ENCODE measurements around the gene BSDC1. TPM values are rescaled to one million over a fixed set of nuclear protein-coding genes. Genes with fewer than 3 reads are reported as not detected.

Gene BSDC1
- total and polyA plus RNA-seq, 3 experiments from 2014 or later = 35.1 to 50.0 (median 37.6) TPM

DNA sequence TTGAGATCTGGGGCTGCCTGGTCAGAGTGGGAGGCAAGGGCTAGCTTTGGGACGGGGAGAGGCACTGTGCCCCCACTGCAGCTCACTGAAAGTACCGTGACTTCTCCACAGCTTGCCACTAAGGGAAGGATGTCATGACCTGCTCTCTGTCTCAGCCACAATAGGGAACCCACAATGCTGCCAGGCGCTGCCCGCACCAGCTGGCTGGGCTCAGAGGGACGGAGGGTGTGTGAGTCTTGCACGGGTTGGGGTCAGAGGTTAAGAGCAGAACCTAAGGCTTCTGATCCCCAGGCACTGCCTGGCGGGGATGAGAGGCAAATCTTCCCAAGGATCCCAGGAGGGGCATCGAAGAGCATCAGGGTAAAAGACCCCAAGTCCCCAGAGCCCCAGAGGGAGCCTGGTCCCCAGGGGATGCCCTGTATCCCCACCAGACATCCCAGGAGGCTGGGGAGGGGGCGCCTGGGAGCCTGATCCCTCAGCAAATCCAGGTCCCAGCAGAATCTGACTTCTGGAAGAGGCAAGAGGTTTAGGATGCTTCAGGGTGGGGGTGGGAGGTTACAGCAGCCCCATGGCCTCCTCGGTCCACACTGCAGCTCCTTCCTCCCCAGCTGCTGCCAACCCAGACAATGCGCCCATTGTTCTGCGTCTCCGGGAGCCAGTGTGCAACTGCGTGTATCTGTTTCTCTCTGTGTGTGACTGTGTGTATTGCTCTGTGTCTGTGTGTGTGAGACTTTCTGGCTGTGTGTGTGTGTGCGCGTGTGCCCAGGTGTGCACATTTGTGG, 56.2 kb downstream of the BSDC1 start:
- Histone ChIP-seq H3K9me3 (ENCODE audit: low read length) (no peaks in the 10 kb centered on the region), H3K4me1 (ENCODE audit: insufficient read depth, low read length) (peaks cover 27% of the 10 kb centered on the region), H3K36me3 (ENCODE audit: insufficient read depth, low read length) (no peaks in the 10 kb centered on the region), H3K27me3 (ENCODE audit: insufficient read depth, low read length, poor library complexity, severe bottlenecking) (no peaks in the 10 kb centered on the region), H3K27ac (ENCODE audit: low read depth, low read length) (no peak overlapping the region), H3K4me3 (ENCODE audit: low read length) (no peak overlapping the region)
- Mint-ChIP-seq H3K27ac (peak overlapping the region in 7 of 8 donors; percentile 12 to 89 (median 84)), H3K27me3 (peaks cover 0 to 2% of the 10 kb centered on the region in 2 donors), H3K4me1 (peaks cover 34 to 50% (median 48%) of the 10 kb centered on the region in 3 donors), H3K4me3 (peak overlapping the region in 6 of 7 donors; percentile 30 to 73 (median 50)), H3K36me3 (peaks cover 0 to 9% (median 2%) of the 10 kb centered on the region in 3 donors), H3K9me3 (no peaks in the 10 kb centered on the region)
- ChIA-PET POLR2A (interaction anchor here (0.6 kb wide), 1 partner anchor 105 kb away, joined by 7 read pairs; no protein-coding TSS in a partner anchor), CTCF (interaction anchor here (1.1 to 3.3 kb wide), 4 partner anchors 14 to 122 kb away, joined by 3 to 28 read pairs (median 8); no protein-coding TSS in a partner anchor)
- DNase-seq = no peak

- Mint-ChIP-seq H3K4me3 (peak overlapping the region; percentile 59 to 83 (median 75)), H3K9me3 (no peaks in the 10 kb centered on the region), H3K36me3 (peaks cover 0 to 17% (median 2%) of the 10 kb centered on the region in 3 donors), H3K27me3 (peaks cover 0 to 2% of the 10 kb centered on the region in 2 donors), H3K4me1 (peaks cover 30 to 42% (median 42%) of the 10 kb centered on the region in 3 donors), H3K27ac (peak overlapping the region in 7 of 8 donors; percentile 17 to 89 (median 65))
- CTCF ChIA-PET = interaction anchor here (1.0 to 3.3 kb wide), 8 partner anchors 15 to 121 kb away, joined by 3 to 28 read pairs (median 7); no protein-coding TSS in a partner anchor
- Histone ChIP-seq H3K36me3 (ENCODE audit: insufficient read depth, low read length) (no peaks in the 10 kb centered on the region), H3K27me3 (ENCODE audit: insufficient read depth, low read length, poor library complexity, severe bottlenecking) (no peaks in the 10 kb centered on the region), H3K27ac (ENCODE audit: low read depth, low read length) (no peak overlapping the region), H3K4me3 (ENCODE audit: low read length) (no peak overlapping the region), H3K9me3 (ENCODE audit: low read length) (no peaks in the 10 kb centered on the region), H3K4me1 (ENCODE audit: insufficient read depth, low read length) (peaks cover 27% of the 10 kb centered on the region)
- POLR2A ChIA-PET = interaction anchor here (0.6 to 2.6 kb wide), 6 partner anchors 14 to 104 kb away, joined by 3 to 34 read pairs (median 6); no protein-coding TSS in a partner anchor
- DNase-seq = peak; percentile 36 to 74 (median 60)
These were observed 57.1 kb downstream of the BSDC1 start for GRCh38 chr1:32336963-32337675.

DNA sequence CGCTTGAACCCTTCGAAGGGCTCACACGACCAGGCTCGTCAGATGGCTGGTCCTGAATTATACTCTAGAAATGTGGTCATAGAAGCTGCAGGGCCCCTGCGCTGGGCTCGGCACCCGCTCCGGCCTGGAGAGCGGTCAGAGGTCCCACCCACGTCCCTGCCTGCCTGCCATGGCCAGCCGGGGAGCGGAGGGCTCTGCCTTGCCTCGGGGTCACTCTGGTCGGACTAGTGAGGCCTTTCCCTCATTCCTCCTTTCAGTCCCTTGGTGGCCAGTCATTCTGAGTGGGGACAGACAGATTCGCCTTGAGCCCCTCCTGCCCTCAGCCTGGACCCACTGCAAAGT, 57.7 kb downstream of the BSDC1 start:
- Histone ChIP-seq H3K9me3 (ENCODE audit: low read length) (no peaks in the 10 kb centered on the region), H3K4me1 (ENCODE audit: insufficient read depth, low read length) (peaks cover 27% of the 10 kb centered on the region), H3K4me3 (ENCODE audit: low read length) (no peak overlapping the region), H3K27ac (ENCODE audit: low read depth, low read length) (no peak overlapping the region), H3K27me3 (ENCODE audit: insufficient read depth, low read length, poor library complexity, severe bottlenecking) (no peaks in the 10 kb centered on the region), H3K36me3 (ENCODE audit: insufficient read depth, low read length) (peaks cover 3% of the 10 kb centered on the region)
- Mint-ChIP-seq H3K27me3 (peaks cover 0 to 2% of the 10 kb centered on the region in 2 donors), H3K27ac (peak overlapping the region in 4 of 8 donors; percentile 17 to 89 (median 56)), H3K36me3 (peaks cover 0 to 23% (median 3%) of the 10 kb centered on the region in 3 donors), H3K4me3 (peak overlapping the region; percentile 59 to 83 (median 75)), H3K9me3 (no peaks in the 10 kb centered on the region), H3K4me1 (peaks cover 30 to 42% (median 42%) of the 10 kb centered on the region in 3 donors)
- POLR2A ChIA-PET = interaction anchor here (0.5 to 2.6 kb wide), 25 partner anchors 8 to 135 kb away, joined by 3 to 34 read pairs (median 6); partner anchors contain the start of genes BSDC1 and HDAC1
- CTCF ChIA-PET = interaction anchor here (0.8 to 3.3 kb wide), 20 partner anchors 8 to 131 kb away, joined by 3 to 28 read pairs (median 6); partner anchors contain the start of genes HDAC1 and IQCC
- no peak for DNase-seq

GRCh38 chr1:32335790-32336590, 58.3 kb downstream of the BSDC1 start, which contains the start of gene MARCKSL1:
MARCKSL1 (minus strand) TSS chr1:32336233; CDS start chr1:32336033, 200 bp downstream.
- H3K4me1 Mint-ChIP-seq = peaks cover 31 to 42% (median 42%) of the 10 kb centered on the region in 3 donors
- H3K4me3 ChIP-seq (ENCODE audit: low read length) = peak within 1 kb of the TSS; percentile 58
- H3K4me3 Mint-ChIP-seq = peak within 1 kb of the TSS; percentile 76 to 86 (median 85)
- peaks cover 5 to 28% (median 8%) of the 10 kb centered on the region in 3 donors for H3K36me3 Mint-ChIP-seq
- peak within 1 kb of the TSS in 6 of 8 donors; percentile 68 to 89 (median 76) for H3K27ac Mint-ChIP-seq
- DNase-seq = peak; percentile 80 to 89 (median 82)
- ChIA-PET POLR2A (interaction anchor here (0.5 to 2.6 kb wide), 31 partner anchors 9 to 263 kb away, joined by 3 to 34 read pairs (median 5); partner anchors contain the start of genes BSDC1, HDAC1, TMEM39B and TXLNA), CTCF (interaction anchor here (0.8 to 3.3 kb wide), 25 partner anchors 9 to 130 kb away, joined by 3 to 28 read pairs (median 4); partner anchors contain the start of genes HDAC1 and IQCC)
- H3K9me3 Mint-ChIP-seq = no peaks in the 10 kb centered on the region
- peak within 1 kb of the TSS; percentile 40 for H3K27ac ChIP-seq (ENCODE audit: low read depth, low read length)
- H3K27me3 Mint-ChIP-seq = peaks cover 0 to 2% of the 10 kb centered on the region in 2 donors
- no peaks in the 10 kb centered on the region for H3K27me3 ChIP-seq (ENCODE audit: insufficient read depth, low read length, poor library complexity, severe bottlenecking)
- no peaks in the 10 kb centered on the region for H3K9me3 ChIP-seq (ENCODE audit: low read length)
- peaks cover 9% of the 10 kb centered on the region for H3K36me3 ChIP-seq (ENCODE audit: insufficient read depth, low read length)
- peaks cover 27% of the 10 kb centered on the region for H3K4me1 ChIP-seq (ENCODE audit: insufficient read depth, low read length)

- Mint-ChIP-seq H3K9me3 (no peaks in the 10 kb centered on the region), H3K36me3 (peaks cover 7 to 34% (median 11%) of the 10 kb centered on the region in 3 donors), H3K27me3 (peaks cover 0 to 5% of the 10 kb centered on the region in 2 donors), H3K4me3 (peak overlapping the region in 6 of 7 donors; percentile 67 to 86 (median 84)), H3K27ac (no peak overlapping the region), H3K4me1 (peaks cover 31 to 42% (median 42%) of the 10 kb centered on the region in 3 donors)
- ChIA-PET CTCF (interaction anchor here (0.9 to 3.3 kb wide), 21 partner anchors 9 to 129 kb away, joined by 3 to 28 read pairs (median 4); partner anchors contain the start of genes HDAC1 and IQCC), POLR2A (interaction anchor here (0.6 to 2.6 kb wide), 24 partner anchors 9 to 263 kb away, joined by 3 to 34 read pairs (median 7); partner anchors contain the start of genes BSDC1, HDAC1, TMEM39B and TXLNA)
- Histone ChIP-seq H3K27me3 (ENCODE audit: insufficient read depth, low read length, poor library complexity, severe bottlenecking) (no peaks in the 10 kb centered on the region), H3K36me3 (ENCODE audit: insufficient read depth, low read length) (peaks cover 14% of the 10 kb centered on the region), H3K9me3 (ENCODE audit: low read length) (no peaks in the 10 kb centered on the region), H3K27ac (ENCODE audit: low read depth, low read length) (peak overlapping the region; percentile 40), H3K4me1 (ENCODE audit: insufficient read depth, low read length) (peaks cover 27% of the 10 kb centered on the region), H3K4me3 (ENCODE audit: low read length) (peak overlapping the region; percentile 58)
- no peak for DNase-seq
These were observed 58.8 kb downstream of the BSDC1 start for GRCh38 chr1:32335535-32335789.

DNA sequence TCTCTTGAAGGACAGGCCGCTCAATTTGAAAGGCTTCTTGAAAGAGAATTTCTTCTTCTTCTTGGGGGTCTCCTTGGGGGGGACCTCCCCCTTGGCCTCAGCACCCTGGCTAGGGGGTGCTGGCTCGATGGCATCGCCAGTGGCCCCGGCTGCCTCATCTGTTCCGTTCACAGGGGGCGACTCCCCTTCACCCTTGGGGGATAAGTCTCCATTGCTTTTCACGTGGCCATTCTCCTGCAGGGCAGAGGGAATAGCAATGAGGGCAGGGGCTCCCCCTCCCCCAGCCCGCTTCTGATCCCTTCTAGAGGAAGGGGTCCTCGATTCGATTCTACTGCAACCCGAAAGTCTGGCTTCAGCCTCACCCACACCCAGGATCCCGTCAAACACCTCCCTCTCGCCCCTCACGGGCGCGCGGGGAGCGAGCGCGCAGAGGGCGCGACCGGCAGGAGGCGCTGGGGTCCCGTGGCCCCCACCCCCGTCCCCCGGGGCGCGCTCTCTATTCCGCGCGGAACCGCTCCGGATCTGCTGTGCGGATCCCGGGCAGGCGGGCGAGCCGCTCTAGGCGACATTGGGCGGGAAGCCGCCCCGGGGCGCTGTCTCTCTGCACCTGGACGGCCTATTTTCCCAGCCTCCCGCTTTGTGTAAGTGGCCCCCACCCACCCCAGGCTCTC, 59.2 kb downstream of the BSDC1 start:
- peak; percentile 57 to 77 (median 64) for DNase-seq
- Histone ChIP-seq H3K9me3 (ENCODE audit: low read length) (no peaks in the 10 kb centered on the region), H3K4me3 (ENCODE audit: low read length) (peak overlapping the region; percentile 58), H3K27me3 (ENCODE audit: insufficient read depth, low read length, poor library complexity, severe bottlenecking) (no peaks in the 10 kb centered on the region), H3K4me1 (ENCODE audit: insufficient read depth, low read length) (peaks cover 27% of the 10 kb centered on the region), H3K36me3 (ENCODE audit: insufficient read depth, low read length) (peaks cover 19% of the 10 kb centered on the region), H3K27ac (ENCODE audit: low read depth, low read length) (peak overlapping the region; percentile 40)
- CTCF ChIA-PET = interaction anchor here (1.0 to 3.3 kb wide), 14 partner anchors 10 to 119 kb away, joined by 3 to 28 read pairs (median 6); partner anchors contain the start of gene HDAC1
- Mint-ChIP-seq H3K27ac (peak overlapping the region in 7 of 8 donors; percentile 9 to 80 (median 70)), H3K4me3 (peak overlapping the region; percentile 67 to 86 (median 85)), H3K9me3 (no peaks in the 10 kb centered on the region), H3K27me3 (peaks cover 0 to 5% of the 10 kb centered on the region in 2 donors), H3K4me1 (peaks cover 31 to 42% (median 42%) of the 10 kb centered on the region in 3 donors), H3K36me3 (peaks cover 7 to 38% (median 11%) of the 10 kb centered on the region in 3 donors)
- POLR2A ChIA-PET = interaction anchor here (0.6 to 2.6 kb wide), 16 partner anchors 10 to 156 kb away, joined by 3 to 34 read pairs (median 8); partner anchors contain the start of genes BSDC1, HDAC1 and TXLNA
